Trophoblast cell (in vitro differentiated cells and primary cell): Measurements from ENCODE around the gene FGFBP2.

ENCODE experiments used
- DNase-seq, 2 donors: peaks; one replicate each; pipeline ENCODE4 v3.0.0-alpha.2; 2016
- H2AFZ ChIP-seq: 2 replicates; pipeline ENCODE4 v1.6.1; 2013; ENCODE audit warnings: low read length, moderate library complexity, mild to moderate bottlenecking; ENCODE audit not compliant: insufficient read depth, poor library complexity
- H2AK5ac ChIP-seq: 2 replicates; pipeline ENCODE4 v1.6.1; 2013; ENCODE audit warnings: mild to moderate bottlenecking, low read length
- H2BK120ac ChIP-seq: 2 replicates; pipeline ENCODE4 v1.6.1; 2013; ENCODE audit warnings: low read length, mild to moderate bottlenecking, moderate library complexity; ENCODE audit not compliant: insufficient read depth, poor library complexity
- H2BK12ac ChIP-seq: 2 replicates; pipeline ENCODE4 v1.6.1; 2013; ENCODE audit warnings: mild to moderate bottlenecking, low read length, moderate library complexity
- H2BK5ac ChIP-seq: 2 replicates; pipeline ENCODE4 v1.6.1; 2013; ENCODE audit warnings: low read length, low read depth, moderate library complexity, mild to moderate bottlenecking; ENCODE audit not compliant: poor library complexity
- H3K14ac ChIP-seq: 2 replicates; pipeline ENCODE4 v1.6.1; 2013; ENCODE audit warnings: mild to moderate bottlenecking, low read length
- H3K18ac ChIP-seq: 2 replicates; pipeline ENCODE4 v1.6.1; 2013; ENCODE audit warnings: mild to moderate bottlenecking, low read length
- H3K23ac ChIP-seq: 2 replicates; pipeline ENCODE4 v1.6.1; 2013; ENCODE audit warnings: low read length
- H3K27ac ChIP-seq: 2 replicates; pipeline ENCODE4 v1.5.1; 2013; ENCODE audit warnings: low read depth, mild to moderate bottlenecking, inconsistent platforms, low read length, moderate library complexity
- H3K27me3 ChIP-seq: 2 replicates; pipeline ENCODE4 v1.6.1; 2013; ENCODE audit warnings: inconsistent platforms, mild to moderate bottlenecking, low read length, moderate library complexity; ENCODE audit not compliant: insufficient read depth
- H3K36me3 ChIP-seq, 2 experiments: 1 replicate in 1 of 2; 2 replicates in 1 of 2; pipeline ENCODE4 v1.6.1; 2013; ENCODE audit warnings: low read length in 2 of 2, mild to moderate bottlenecking in 2 of 2, moderate library complexity in 1 of 2; ENCODE audit not compliant: insufficient read depth in 2 of 2, control insufficient read depth in 1 of 2
- H3K4ac ChIP-seq: 2 replicates; pipeline ENCODE4 v1.6.1; 2013; ENCODE audit warnings: low read depth, mild to moderate bottlenecking, low read length, moderate library complexity
- H3K4me1 ChIP-seq, 2 experiments: 1 replicate in 1 of 2; 2 replicates in 1 of 2; pipeline ENCODE4 v1.6.1; 2013; ENCODE audit warnings: low read length in 2 of 2, mild to moderate bottlenecking in 2 of 2, moderate library complexity in 1 of 2; ENCODE audit not compliant: insufficient read depth in 2 of 2, control insufficient read depth in 1 of 2
- H3K4me2 ChIP-seq: 2 replicates; pipeline ENCODE4 v1.6.1; 2013; ENCODE audit warnings: inconsistent platforms, mild to moderate bottlenecking, low read length, moderate library complexity
- H3K4me3 ChIP-seq: 2 replicates; pipeline ENCODE4 v1.5.1; 2013; ENCODE audit warnings: mild to moderate bottlenecking, low read depth, low read length, inconsistent platforms
- H3K79me1 ChIP-seq: one replicate; pipeline ENCODE4 v1.6.1; 2013; ENCODE audit warnings: low read length
- H3K79me2 ChIP-seq: 2 replicates; pipeline ENCODE4 v1.6.1; 2013; ENCODE audit warnings: low read length, mild to moderate bottlenecking; ENCODE audit not compliant: control insufficient read depth, insufficient read depth, poor library complexity
- H3K9ac ChIP-seq: 2 replicates; pipeline ENCODE4 v1.6.1; 2013; ENCODE audit warnings: mild to moderate bottlenecking, low read length
- H3K9me3 ChIP-seq: 2 replicates; pipeline ENCODE4 v1.6.1; 2013; ENCODE audit warnings: low read depth, mild to moderate bottlenecking, control low read depth, inconsistent platforms, low read length; ENCODE audit not compliant: insufficient read depth
- H4K12ac ChIP-seq: 2 replicates; pipeline ENCODE4 v1.6.1; 2013; ENCODE audit warnings: low read depth, mild to moderate bottlenecking, low read length, moderate library complexity
- H4K8ac ChIP-seq: 2 replicates; pipeline ENCODE4 v1.6.1; 2013; ENCODE audit warnings: low read depth, mild to moderate bottlenecking, low read length, moderate library complexity
- H4K91ac ChIP-seq: one replicate; pipeline ENCODE4 v1.6.1; 2013; ENCODE audit warnings: low read depth, mild to moderate bottlenecking, low read length, moderate library complexity
- WGBS: extraction: QIAGEN DNeasy Blood & Tissue Kit; methylation state at CpG from one replicate; pipeline ENCODE4 v1.1.7; 2013; ENCODE audit warnings: missing lambda C conversion rate; ENCODE audit not compliant: insufficient read length, insufficient coverage; ENCODE audit errors: extremely low coverage; 5-methylcytosine and 5-hydroxymethylcytosine counted together

Gene FGFBP2

GRCh38 chr4:15925830-15926229 lies 37.1 kb downstream of the FGFBP2 start:
- Histone ChIP-seq H2BK5ac (no peak overlapping the region), H3K9me3 (peaks cover 2% of the 10 kb centered on the region), H3K36me3 (no peaks in the 10 kb centered on the region), H2AFZ (no peak overlapping the region), H3K4me3 (no peak overlapping the region), H3K27me3 (no peaks in the 10 kb centered on the region), H2AK5ac (no peak overlapping the region), H3K4me2 (no peak overlapping the region), H4K8ac (no peak overlapping the region), H4K91ac (no peak overlapping the region), H3K9ac (no peak overlapping the region), H3K4ac (no peak overlapping the region), H2BK12ac (no peak overlapping the region), H2BK120ac (no peak overlapping the region), H3K79me2 (no peaks in the 10 kb centered on the region), H3K27ac (no peak overlapping the region), H3K79me1 (no peaks in the 10 kb centered on the region), H3K4me1 (peaks cover 4 to 6% of the 10 kb centered on the region in 2 experiments), H3K18ac (no peak overlapping the region), H3K23ac (no peak overlapping the region), H4K12ac (no peak overlapping the region), H3K14ac (no peak overlapping the region)
- no CpG with 5 or more reads among the region's 3 CpGs for WGBS
- no peak for DNase-seq

DNA sequence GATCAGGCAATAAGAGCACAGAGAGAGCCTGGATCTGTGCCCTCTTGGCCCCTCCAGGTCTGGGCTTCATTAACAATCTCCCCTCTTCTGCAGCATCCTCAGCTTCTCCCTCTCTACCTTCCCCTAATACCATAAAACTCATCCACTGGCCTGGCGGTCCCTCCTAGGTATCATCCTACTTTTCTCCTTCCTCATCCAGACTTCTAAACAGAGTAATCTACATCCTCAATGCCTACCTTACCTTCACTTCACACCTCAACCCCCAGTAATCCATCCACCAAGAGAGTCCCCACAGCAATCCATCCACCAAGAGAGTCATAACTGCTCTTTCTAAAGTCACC lies 41.4 kb downstream of the FGFBP2 start:
- Histone ChIP-seq H3K4ac (no peak overlapping the region), H3K27me3 (no peaks in the 10 kb centered on the region), H2AK5ac (no peak overlapping the region), H2BK5ac (no peak overlapping the region), H3K4me2 (no peak overlapping the region), H3K79me1 (no peaks in the 10 kb centered on the region), H3K23ac (no peak overlapping the region), H4K91ac (no peak overlapping the region), H3K14ac (no peak overlapping the region), H2BK12ac (no peak overlapping the region), H2BK120ac (no peak overlapping the region), H3K9ac (no peak overlapping the region), H4K8ac (no peak overlapping the region), H3K9me3 (peaks cover 2% of the 10 kb centered on the region), H3K79me2 (no peaks in the 10 kb centered on the region), H3K36me3 (no peaks in the 10 kb centered on the region), H2AFZ (no peak overlapping the region), H3K18ac (no peak overlapping the region), H3K4me1 (no peaks in the 10 kb centered on the region), H3K27ac (no peak overlapping the region), H3K4me3 (no peak overlapping the region), H4K12ac (no peak overlapping the region)
- no CpG with 5 or more reads among the region's 1 CpG for WGBS
- no peak for DNase-seq

DNA sequence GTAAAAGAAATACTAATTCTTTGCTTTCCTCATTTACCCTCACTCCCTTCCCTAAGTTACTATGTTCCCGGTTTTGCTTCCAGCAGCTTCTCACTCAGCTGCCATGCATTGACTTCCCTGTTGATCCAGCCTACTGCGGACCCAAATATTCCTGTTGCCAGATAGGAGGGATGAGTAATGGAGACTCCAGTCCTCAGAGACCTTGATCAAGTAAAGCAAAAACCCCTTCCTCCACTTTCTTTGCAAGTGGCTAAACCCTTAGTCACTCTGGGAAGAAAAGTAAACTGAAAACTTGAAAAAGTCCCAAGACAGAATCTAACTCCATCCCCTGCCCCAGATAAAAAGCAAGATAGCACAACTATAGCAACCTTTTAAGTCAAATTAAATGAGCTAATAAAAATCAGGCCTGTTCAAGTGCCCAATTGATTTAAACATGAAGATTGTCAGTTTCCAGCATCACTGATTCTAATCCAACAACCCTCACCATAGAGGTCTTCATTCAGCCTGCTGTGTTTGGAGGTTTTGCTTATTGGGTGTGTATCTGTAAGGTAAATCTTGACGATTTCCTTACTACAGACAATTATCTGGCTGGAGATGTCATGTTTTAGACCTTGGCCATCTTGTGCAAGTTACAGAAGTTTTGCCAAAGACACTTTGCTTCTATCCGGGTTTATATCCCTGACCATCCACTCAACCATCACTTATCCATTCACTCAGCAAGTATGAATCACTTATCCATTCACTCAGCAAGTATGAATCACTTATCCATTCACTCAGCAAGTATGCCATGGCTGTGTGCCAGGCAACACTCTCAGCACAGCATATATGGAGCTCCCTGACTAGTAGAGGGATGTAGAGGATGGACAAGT lies 42.0 kb downstream of the FGFBP2 start:
- no CpG with 5 or more reads among the region's 4 CpGs for WGBS
- H3K14ac ChIP-seq, result no peak overlapping the region

GRCh38 chr4:15918484-15919129 lies 44.4 kb downstream of the FGFBP2 start:
- H2BK12ac ChIP-seq, result no peak overlapping the region
- no peak overlapping the region for H3K4me3 ChIP-seq
- H2AK5ac ChIP-seq, result no peak overlapping the region
- H2AFZ ChIP-seq, result no peak overlapping the region
- WGBS, result no CpG with 5 or more reads among the region's 4 CpGs
- H2BK5ac ChIP-seq, result no peak overlapping the region
- no peak overlapping the region for H3K23ac ChIP-seq
- no peaks in the 10 kb centered on the region for H3K79me2 ChIP-seq
- H4K91ac ChIP-seq, result no peak overlapping the region
- no peak overlapping the region for H3K18ac ChIP-seq
- DNase-seq, result peak; percentile 38 to 49
- H3K79me1 ChIP-seq, result no peaks in the 10 kb centered on the region
- no peak overlapping the region for H3K4me2 ChIP-seq
- no peak overlapping the region for H3K9ac ChIP-seq
- no peak overlapping the region for H4K12ac ChIP-seq
- H3K27me3 ChIP-seq, result no peaks in the 10 kb centered on the region
- no peak overlapping the region for H2BK120ac ChIP-seq
- no peak overlapping the region for H3K27ac ChIP-seq
- no peaks in the 10 kb centered on the region for H3K36me3 ChIP-seq
- H4K8ac ChIP-seq, result no peak overlapping the region
- no peak overlapping the region for H3K4ac ChIP-seq
- H3K4me1 ChIP-seq, result no peaks in the 10 kb centered on the region
- no peak overlapping the region for H3K14ac ChIP-seq
- peaks cover 3% of the 10 kb centered on the region for H3K9me3 ChIP-seq

More for the DNA sequence above, 42.0 kb downstream of the FGFBP2 start:
- DNase-seq, result peak; percentile 74 to 79
- H3K27ac ChIP-seq, result no peak overlapping the region
- no peak overlapping the region for H2AFZ ChIP-seq
- no peaks in the 10 kb centered on the region for H3K4me1 ChIP-seq
- H3K79me2 ChIP-seq, result no peaks in the 10 kb centered on the region
- no peak overlapping the region for H3K4ac ChIP-seq
- no peak overlapping the region for H2BK120ac ChIP-seq
- H3K18ac ChIP-seq, result no peak overlapping the region
- H3K9me3 ChIP-seq, result peaks cover 3% of the 10 kb centered on the region
- no peak overlapping the region for H2AK5ac ChIP-seq
- H3K36me3 ChIP-seq, result no peaks in the 10 kb centered on the region
- H4K12ac ChIP-seq, result no peak overlapping the region
- H3K4me3 ChIP-seq, result no peak overlapping the region
- no peak overlapping the region for H2BK5ac ChIP-seq
- no peak overlapping the region for H4K8ac ChIP-seq
- H3K79me1 ChIP-seq, result no peaks in the 10 kb centered on the region
- no peak overlapping the region for H3K9ac ChIP-seq
- H3K23ac ChIP-seq, result no peak overlapping the region
- no peak overlapping the region for H2BK12ac ChIP-seq
- H3K27me3 ChIP-seq, result no peaks in the 10 kb centered on the region
- no peak overlapping the region for H3K4me2 ChIP-seq
- no peak overlapping the region for H4K91ac ChIP-seq
